Central memory CD4-positive, alpha-beta T cell (primary cell): ENCODE measurements around the gene PTEN.

Experiments used
- DNase-seq: peaks from one replicate; pipeline ENCODE4 v3.0.0; 2022

PTEN gene

DNA sequence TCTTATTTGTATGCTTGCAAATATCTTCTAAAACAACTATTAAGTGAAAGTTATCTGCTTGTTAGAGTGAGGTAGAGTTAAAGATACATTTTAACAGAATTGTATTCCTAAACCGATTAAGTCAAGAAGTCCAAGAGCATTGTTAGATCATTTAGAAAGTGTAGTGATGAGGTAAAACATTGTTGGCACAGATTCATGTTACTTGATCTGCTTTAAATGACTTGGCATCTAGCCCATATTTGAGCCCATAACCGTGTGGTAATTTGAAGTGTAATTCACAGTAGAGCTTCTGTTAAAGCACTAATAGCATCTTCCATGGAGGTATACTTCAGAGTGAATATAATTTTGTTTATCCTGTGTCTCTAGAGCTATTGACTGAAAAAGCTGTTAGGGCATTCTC is 62.1 kb downstream of the PTEN start:
- DNase-seq, result no peak

DNA sequence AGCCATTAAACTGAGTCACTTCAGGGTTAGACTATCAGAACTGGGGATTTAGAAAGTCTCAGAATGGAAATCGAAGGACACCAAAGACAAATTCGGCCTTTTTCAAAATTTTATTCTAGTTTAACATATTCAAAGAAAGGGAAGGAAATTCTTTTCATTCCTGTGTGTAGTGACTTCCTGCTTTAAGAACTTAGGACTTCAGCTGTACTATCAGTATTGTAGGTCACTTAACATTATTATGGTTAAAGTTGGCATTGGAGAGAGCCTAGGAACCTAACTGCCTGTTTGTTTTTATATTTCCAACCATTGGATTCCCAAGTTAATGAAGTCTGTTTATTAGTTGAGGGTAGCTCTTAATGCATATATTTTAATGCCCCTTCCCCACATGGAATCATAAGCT is 63.7 kb downstream of the PTEN start:
- DNase-seq, result no peak

DNA sequence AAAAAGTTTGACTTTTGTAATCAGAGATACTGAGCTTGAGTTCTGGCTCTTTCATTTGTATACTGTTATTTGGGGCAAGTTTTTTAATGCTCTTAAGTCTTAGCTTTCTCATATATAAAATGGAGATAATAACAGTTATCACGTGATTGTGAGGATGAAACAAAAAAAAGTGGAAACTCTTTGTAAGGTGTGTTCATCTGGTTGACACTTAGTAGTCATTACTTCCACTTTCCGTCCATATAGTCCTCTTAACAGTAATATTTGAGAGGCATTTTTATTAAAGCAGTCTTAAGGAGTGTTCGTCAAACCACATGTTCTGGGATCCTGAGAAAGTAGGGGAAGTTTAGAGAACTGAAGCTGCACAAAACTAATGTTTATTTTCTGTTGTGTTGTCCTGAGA is 65.6 kb downstream of the PTEN start:
- no peak for DNase-seq

DNA sequence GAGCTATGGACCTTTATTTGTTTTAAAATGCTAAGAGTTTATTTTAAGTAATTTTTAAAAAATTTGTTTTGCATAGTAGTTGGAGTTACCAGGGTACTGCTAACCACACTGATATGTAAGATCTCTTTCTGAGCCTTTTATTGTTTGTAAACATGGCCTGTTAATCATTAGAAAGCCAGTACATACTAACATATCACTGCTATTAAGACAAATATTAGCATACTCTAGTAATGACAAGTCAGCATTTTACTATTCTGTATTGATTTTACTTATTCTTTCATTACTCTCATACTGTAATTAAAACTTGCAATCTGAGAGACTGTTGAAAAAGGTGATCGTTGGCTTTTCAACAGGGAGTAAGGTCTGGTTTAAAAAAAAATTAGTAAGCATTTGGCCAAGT is 66.7 kb downstream of the PTEN start:
- DNase-seq, result no peak

DNA sequence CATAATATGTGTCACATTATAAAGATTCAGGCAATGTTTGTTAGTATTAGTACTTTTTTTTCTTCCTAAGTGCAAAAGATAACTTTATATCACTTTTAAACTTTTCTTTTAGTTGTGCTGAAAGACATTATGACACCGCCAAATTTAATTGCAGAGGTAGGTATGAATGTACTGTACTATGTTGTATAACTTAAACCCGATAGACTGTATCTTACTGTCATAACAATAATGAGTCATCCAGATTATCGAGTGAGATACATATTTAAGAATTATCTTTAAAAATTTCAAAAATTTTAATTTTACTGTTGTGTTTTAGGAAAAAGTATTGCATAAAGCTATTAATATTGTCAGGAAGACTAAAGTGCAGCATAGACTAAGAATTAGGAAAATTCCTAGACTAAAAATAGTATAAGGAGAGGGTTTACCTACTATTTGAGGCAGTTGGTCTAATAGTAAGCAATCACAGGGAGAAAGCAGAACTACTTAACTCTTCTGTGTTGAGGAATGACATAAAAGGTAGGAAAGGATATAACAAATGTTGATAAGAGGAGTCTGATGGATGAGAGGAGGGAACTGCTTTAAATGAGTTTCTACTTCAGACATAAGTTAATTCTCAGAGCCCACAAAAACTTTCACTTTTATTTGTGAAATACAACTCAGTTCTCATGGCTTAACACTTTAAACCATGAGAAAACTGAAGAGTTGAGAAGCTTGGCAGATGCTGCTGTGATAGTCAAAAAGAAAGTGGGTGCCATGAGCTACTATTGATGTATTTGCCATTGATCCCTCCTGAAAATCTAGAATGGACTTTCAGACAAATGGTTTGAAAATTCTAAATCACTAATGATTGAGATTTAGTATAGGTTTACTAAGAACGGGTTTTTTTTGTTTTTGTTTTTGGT is 67.8 kb downstream of the PTEN start:
- no peak for DNase-seq

DNA sequence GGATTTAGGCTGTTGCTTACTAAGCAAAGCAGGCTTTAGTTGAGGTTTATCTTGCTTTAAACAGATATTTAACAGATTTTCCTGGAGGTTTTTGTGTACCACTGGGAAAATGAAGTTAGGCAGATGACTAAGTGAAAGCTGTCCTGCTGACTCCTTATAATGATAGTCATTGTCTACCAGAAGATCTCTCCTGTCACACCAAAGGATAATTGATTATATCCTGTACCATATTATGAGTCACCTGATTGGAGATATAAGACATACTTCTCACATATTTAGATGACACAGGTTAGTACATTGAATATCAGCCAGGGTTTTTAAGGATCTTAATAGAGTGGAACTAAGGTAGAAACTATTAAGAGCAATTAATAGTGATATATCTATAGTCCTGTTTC is 68.4 kb downstream of the PTEN start:
- no peak for DNase-seq

DNA sequence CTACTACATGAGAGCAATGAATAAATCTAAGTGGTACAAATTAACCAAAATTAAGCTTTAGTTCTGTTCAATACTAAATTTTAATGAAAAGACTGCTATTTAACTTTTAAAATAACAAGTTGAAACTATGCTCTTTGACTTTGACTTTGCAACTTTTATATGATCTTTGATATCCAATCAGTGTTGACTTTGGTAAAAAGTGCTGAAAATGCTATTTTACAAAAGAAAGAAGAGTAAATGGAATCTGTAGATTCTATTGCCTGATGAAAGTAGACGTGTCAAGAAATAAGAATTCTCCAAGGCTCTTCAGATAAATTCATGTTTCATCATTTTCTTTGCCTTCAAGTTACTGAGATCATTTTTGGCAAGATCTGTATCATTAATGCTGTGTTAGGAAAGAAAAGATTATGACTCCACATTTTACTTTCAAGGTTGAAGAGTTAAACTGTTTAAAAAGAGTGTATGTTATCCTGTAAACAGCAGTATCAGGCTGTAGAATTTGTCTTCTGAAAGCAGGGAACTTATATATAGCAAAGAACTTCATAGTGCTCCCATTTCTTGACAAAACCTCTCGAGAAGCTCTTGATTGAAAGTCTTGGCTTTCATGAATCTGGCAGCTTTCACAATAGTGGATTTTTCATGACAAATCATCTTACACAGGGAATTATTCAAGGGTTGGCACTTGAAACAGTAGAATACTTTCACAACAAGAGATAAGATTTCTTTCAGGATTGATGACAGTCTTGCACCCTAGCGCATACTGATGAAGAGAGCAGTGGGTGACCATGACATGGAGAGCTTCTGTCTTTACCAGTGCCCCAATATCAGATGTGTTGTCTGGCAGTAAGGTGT is 72.1 kb downstream of the PTEN start:
- no peak for DNase-seq

DNA sequence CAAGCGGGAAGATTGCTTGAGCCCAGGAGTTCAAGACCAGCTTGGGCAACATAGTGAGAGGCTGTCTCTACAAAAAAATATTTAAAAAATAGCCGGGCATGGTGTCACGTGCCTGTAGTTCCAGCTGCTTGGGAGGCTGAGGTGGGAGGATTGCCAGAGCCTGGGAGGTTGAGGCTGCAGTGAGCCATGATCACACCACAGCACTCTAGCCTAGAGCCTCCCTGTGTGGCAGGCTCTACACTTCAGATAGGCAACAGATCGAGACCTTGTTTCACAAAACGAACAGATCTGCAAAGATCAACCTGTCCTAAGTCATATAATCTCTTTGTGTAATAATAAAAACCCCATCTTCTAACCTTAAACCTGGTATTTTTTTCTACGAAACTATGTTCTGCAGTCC is 76.8 kb downstream of the PTEN start:
- no peak for DNase-seq

DNA sequence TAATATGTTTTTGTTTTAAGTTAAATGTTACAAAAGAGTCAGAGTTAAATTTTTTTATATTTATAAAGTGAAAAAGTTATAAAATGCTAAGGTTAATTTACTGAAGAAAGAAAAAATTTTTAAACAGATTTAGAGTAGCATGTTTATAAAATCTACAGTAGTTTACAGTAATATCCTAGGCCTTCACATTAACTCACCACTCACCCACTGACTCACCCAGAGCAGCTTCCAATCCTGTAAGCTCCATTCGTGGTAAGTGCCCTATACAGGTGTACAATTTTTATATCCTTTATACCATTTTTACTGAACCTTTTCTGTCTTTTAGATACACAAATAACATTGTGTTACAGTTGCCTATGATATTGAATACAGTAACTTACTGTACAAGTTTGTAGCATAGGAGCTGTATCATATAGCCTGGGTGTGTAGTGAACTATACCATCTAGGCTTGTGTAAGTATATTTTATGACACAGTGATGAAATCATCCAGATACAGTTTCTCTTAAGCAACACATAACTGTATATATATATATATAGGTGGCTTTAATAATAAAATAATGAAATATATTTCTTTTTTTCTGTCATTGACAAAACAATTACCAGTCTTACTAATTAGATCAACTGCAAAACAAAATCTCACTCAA is 79.6 kb downstream of the PTEN start:
- DNase-seq, result no peak

DNA sequence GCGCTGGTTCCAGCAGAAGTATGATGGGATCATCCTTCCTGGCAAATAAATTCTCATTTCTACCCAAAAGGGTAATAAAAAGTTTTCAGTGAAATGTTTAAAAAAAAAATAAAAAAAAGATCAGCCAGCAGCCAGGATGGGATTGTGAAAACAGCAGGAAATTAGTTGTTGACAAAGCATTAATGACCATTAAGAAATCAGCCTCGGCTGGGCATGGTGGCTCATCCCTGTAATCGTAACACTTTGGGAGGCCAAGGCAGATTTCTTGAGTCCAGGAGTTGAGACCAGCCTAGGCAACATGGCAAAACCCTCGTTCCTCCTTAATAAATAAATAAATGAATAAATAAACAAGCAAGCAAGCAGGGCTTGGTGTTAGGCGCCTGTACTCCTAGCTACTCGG is 82.6 kb downstream of the PTEN start:
- no peak for DNase-seq

DNA sequence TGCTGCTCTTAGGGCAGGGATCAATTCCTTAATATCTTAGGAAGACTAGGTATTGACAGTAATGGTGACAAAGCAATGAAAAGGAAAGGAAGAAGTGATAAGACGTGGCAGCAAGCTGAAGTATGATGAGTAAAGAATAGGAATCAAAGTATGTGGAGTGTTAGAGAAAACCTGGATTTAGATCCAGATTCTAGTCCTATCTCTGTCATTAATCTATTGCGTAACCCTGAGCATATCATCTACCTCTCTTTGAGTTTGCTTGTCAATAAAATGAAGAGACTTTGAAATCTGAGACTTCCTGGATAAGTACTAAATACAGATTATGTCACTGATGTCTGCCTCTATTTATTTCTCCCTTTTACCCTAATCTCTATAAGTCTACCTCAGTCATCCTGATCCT is 89.2 kb downstream of the PTEN start:
- DNase-seq, result no peak

DNA sequence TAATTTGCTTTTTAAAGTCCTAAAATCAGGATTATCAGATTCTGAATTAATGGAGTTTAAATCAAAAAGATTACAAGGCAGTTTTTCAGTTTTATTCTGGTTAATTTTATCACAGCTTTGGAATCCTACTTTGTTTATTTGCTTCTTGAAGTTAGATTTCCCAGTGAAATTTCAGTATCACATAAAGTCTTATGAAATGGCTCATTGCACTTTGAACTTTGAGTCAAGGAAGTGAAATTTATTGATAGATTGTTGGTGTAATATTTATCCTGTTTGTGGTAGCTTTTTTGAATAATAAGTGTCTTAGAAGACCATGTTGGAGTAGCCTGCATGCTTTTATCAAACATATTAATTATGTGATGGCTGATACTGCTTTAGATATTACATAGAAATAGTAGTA is 92.6 kb downstream of the PTEN start:
- DNase-seq, result no peak

DNA sequence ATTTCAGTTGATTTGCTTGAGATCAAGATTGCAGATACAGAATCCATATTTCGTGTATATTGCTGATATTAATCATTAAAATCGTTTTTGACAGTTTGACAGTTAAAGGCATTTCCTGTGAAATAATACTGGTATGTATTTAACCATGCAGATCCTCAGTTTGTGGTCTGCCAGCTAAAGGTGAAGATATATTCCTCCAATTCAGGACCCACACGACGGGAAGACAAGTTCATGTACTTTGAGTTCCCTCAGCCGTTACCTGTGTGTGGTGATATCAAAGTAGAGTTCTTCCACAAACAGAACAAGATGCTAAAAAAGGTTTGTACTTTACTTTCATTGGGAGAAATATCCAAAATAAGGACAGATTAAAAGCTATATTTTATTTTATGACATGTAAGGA is 94.3 kb downstream of the PTEN start:
- no peak for DNase-seq

DNA sequence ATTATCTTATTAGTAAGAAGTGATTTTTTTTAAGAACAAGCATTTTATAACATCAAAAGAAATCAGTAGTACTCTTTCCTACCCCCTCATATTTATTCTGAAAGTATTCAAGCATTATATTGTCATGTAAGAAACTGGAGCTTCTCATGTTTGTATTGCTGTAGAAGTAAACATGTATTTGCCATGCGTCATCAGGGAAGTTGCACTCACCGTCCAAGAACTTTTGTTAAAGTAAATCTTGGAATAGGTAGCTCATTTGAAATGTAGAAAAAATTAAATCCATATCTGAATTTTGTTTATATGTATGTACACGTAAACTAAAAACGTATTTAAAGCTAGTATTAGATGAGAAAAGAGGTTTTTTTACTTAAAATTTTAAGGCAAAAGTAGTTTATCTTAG is 96.8 kb downstream of the PTEN start:
- DNase-seq, result no peak

DNA sequence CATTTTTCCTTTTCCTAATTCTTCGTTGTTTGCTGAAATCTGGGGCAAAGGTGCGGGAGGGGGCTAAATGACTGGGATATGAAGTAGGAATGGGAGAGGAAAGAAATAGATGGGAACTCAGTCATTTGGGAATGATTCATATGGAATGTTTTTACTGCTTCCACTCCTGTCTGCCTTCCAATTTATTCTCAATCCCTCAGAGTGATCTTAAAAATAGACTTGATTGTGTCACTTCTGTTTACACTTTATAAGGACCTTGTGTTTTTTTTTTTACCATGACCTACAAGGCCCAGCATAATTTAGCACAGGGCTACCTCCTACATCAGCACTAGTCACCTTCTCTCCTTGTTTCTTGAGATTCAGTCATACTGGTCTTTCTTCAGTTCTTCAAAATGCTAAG is 97.9 kb downstream of the PTEN start:
- no peak for DNase-seq

DNA sequence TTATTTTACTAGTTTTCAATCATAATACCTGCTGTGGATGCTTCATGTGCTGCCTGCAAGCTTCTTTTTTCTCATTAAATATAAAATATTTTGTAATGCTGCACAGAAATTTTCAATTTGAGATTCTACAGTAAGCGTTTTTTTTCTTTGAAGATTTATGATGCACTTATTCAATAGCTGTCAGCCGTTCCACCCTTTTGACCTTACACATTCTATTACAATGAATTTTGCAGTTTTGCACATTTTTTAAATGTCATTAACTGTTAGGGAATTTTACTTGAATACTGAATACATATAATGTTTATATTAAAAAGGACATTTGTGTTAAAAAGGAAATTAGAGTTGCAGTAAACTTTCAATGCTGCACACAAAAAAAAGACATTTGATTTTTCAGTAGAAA is 103.0 kb downstream of the PTEN start:
- DNase-seq, result no peak

DNA sequence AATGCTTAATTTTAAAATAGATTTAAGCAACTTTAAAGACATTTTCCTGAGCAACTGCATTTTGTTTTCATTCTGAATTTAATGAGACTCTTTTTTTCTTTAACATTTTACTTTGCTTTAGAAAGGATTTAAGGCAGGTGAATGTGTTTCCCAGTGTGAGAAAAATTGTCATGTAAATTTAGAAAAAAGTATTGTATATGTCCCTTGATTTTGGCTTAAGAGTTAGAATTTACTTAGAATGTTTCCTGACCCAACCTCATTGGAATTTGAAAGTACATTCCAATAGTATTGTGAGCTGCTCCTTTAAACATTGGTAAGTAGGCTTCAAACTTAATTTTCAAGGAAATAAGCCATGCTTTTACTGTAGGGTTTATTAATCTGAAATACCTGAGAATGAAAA is 110.2 kb downstream of the PTEN start:
- DNase-seq, result no peak

DNA sequence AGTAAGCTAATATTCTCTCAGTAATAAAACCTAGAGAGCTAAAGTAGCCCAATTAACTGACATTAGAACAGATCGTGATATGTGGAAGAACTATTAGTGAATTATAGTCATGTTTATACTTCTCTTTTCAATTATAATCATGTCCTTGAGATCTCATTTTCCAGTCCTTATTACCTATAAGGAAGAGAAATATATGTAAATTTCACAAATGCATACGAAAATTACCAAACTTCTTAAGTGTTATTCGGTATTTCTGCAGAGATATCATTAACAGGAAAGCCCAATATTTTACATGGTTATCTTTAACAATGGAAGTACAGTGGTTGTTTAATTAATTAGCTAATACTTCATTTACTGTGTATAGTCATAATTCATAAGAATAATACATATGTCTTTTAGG is 110.7 kb downstream of the PTEN start:
- DNase-seq, result no peak

DNA sequence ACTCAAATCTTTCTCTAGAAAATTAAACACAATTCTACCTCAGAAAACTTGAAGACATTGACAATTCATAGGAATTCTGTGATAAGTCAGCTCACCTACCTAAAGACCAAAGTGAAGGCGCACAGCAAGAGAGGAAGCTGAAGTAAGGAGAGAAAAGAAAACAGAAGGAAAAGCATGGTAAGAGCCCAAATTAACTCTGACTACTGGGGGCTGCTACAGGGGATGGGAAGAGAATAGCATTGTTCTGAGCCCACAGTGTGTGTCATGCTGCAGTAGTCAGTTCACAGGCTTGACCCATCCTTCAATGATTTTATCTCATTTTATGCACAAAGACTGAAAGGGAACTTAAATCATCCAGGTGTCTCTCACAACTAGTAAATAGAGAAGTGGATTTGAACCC is 111.3 kb downstream of the PTEN start:
- no peak for DNase-seq

DNA sequence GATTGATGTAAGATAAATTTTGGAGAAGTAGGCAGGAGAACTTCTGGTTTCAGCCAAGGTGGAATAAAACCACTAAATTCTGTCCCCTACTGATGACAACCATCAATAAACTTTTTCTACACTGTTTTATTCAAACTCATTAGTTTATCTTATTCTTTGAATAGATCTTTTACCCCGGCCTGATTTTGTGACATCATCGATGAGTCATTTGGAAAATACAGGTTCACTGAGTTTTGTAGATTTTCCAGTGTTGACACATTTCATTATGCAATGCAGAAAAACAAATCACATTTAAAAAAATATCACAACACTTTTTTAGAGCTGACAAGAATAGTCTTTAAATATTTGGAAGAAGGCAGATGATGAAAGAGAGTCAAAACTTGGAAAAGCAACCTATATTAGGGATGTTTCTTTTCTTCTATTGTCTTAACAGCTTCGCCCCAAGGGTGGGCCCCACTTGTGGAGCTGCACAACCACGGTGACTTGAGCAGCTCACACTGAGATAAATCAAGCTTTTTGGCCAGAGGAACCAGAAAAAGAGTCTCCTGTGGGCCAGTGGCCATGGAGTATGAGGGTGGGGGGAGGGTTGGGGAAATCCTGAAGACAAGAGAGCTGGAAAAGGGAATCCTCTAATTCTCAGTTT is 112.8 kb downstream of the PTEN start:
- DNase-seq, result no peak

DNA sequence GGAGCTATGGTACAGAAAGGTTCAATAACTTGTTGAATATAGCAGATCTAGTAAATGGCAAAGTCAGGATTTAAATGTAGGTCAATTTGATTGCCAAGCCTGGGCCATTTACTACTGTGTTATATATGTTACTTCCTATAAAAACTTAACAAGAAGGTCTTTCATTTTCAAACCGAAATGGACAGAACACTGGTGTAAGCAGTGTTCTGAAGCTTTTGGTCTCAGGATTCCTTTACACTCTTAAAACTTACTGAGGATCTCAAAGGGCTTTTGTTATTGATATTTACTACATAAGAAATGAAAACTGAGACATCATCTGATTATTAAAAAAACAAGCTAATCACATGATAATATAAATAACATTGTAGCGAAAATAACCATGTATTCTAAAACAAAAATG is 114.7 kb downstream of the PTEN start:
- no peak for DNase-seq

DNA sequence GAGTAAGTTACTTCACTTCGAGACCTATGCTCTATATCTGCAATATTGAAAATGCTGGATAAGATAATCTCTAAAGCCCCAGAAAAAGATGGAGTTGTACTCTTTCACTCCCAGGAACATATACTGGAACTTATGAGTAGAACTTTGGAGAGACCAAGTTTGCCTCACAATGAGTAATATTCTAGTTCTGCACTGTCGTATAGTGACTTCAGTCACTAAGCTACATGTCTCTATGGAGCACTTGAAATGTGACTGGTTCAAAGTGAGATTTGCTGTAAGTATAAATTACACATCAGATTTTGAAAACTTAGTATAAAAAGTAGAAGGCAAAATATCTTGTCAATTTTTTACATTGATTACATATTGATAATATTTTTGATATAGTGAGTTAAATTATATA is 116.4 kb downstream of the PTEN start:
- DNase-seq, result no peak

DNA sequence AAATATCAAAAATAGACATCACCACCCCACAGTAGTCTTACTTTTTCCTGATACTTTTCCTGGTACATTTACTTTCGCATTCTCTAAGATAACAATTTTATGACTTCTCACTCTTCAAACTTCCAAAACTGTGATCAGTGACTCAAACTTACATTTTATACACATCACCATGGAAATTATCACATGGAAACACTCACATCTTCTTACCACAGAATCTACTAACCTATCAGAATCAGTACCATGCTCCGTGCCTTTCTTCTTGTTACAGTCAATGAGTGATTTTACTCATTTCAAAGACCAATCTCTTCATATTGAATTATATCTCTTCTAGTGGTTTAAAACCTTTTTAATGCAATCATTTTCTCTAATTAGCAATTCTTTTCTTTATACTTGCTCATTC is 120.3 kb downstream of the PTEN start:
- no peak for DNase-seq
